ENCODE data around the gene C7orf33.

DNA sequence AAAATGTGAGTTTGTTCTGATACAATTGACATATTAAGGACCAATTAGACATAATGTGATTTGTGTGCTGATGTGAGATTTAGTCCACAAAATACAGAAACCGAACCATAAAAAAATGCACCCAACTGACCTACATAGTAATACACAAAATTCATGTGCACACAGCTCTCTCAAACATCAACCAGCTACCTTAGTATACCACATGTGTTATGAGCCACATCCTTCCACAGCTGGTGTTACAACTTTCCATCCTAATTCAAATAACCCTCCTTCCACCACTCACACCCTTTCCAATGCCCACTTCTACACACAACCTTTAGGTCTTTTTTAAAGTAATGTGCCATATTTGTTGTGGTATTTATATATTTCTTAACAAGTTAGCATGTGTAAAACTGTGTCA is 31.7 kb upstream of the C7orf33 start:
- TF ChIP-seq GABPA (IDR thresholded peaks at IDR 0.05 in 1 of 2, conservative IDR thresholded peaks at IDR 0.05 in 1 of 2) (no peak), SP1 (IDR thresholded peaks at IDR 0.05) (no peak), RXRA (IDR thresholded peaks at IDR 0.05) (no peak)
- TF ChIP-seq, protein P1, sequence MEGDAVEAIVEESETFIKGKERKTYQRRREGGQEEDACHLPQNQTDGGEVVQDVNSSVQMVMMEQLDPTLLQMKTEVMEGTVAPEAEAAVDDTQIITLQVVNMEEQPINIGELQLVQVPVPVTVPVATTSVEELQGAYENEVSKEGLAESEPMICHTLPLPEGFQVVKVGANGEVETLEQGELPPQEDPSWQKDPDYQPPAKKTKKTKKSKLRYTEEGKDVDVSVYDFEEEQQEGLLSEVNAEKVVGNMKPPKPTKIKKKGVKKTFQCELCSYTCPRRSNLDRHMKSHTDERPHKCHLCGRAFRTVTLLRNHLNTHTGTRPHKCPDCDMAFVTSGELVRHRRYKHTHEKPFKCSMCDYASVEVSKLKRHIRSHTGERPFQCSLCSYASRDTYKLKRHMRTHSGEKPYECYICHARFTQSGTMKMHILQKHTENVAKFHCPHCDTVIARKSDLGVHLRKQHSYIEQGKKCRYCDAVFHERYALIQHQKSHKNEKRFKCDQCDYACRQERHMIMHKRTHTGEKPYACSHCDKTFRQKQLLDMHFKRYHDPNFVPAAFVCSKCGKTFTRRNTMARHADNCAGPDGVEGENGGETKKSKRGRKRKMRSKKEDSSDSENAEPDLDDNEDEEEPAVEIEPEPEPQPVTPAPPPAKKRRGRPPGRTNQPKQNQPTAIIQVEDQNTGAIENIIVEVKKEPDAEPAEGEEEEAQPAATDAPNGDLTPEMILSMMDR (IDR thresholded peaks at IDR 0.05; ENCODE audit: low read depth, low read length, missing input control) = no peak
- TF ChIP-seq, protein P2, sequence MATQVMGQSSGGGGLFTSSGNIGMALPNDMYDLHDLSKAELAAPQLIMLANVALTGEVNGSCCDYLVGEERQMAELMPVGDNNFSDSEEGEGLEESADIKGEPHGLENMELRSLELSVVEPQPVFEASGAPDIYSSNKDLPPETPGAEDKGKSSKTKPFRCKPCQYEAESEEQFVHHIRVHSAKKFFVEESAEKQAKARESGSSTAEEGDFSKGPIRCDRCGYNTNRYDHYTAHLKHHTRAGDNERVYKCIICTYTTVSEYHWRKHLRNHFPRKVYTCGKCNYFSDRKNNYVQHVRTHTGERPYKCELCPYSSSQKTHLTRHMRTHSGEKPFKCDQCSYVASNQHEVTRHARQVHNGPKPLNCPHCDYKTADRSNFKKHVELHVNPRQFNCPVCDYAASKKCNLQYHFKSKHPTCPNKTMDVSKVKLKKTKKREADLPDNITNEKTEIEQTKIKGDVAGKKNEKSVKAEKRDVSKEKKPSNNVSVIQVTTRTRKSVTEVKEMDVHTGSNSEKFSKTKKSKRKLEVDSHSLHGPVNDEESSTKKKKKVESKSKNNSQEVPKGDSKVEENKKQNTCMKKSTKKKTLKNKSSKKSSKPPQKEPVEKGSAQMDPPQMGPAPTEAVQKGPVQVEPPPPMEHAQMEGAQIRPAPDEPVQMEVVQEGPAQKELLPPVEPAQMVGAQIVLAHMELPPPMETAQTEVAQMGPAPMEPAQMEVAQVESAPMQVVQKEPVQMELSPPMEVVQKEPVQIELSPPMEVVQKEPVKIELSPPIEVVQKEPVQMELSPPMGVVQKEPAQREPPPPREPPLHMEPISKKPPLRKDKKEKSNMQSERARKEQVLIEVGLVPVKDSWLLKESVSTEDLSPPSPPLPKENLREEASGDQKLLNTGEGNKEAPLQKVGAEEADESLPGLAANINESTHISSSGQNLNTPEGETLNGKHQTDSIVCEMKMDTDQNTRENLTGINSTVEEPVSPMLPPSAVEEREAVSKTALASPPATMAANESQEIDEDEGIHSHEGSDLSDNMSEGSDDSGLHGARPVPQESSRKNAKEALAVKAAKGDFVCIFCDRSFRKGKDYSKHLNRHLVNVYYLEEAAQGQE (IDR thresholded peaks at IDR 0.05) = no peak
- TF ChIP-seq, protein P3, sequence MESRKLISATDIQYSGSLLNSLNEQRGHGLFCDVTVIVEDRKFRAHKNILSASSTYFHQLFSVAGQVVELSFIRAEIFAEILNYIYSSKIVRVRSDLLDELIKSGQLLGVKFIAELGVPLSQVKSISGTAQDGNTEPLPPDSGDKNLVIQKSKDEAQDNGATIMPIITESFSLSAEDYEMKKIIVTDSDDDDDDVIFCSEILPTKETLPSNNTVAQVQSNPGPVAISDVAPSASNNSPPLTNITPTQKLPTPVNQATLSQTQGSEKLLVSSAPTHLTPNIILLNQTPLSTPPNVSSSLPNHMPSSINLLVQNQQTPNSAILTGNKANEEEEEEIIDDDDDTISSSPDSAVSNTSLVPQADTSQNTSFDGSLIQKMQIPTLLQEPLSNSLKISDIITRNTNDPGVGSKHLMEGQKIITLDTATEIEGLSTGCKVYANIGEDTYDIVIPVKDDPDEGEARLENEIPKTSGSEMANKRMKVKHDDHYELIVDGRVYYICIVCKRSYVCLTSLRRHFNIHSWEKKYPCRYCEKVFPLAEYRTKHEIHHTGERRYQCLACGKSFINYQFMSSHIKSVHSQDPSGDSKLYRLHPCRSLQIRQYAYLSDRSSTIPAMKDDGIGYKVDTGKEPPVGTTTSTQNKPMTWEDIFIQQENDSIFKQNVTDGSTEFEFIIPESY (IDR thresholded peaks at IDR 0.05) = no peak

Measured in liver (tissue), 3 donors.